ENCODE measurements around the gene XAGE5. TPM values are rescaled to one million over a fixed set of nuclear protein-coding genes. Genes with fewer than 3 reads are reported as not detected.
"Not testable (repeated sequence)": the region's sequence is repeated elsewhere in the genome, so short reads cannot be mapped to it uniquely, and the experiment has no call there.

Gene XAGE5
- total and polyA plus RNA-seq, 2 experiments from 2014 or later, result not detected

DNA sequence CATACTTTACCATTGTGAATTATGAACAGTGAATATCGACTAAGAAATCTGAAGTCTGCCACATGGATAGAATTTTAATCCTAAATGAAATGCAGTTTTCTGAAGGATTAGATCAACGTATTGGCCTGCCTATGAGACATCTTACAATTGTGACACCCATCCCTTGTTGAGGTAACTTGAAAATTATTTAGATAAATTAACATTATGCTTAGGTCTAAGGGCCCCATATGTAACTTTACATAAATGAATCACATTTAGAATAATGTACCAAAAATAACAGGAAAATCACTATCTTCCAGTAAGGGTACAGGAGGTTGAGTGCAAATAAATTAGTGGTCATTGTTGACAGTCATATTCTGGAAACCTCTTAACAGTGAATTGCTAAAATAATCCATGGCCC, 13.5 kb downstream of the XAGE5 start:
- no peak for TF ChIP-seq CTCF (IDR thresholded peaks at IDR 0.05; ENCODE audit: low read depth, low read length)
- no peaks in the 10 kb centered on the region for H3K4me1 ChIP-seq (ENCODE audit: low read depth)
- no peak overlapping the region for H3K27ac ChIP-seq
- no peaks in the 10 kb centered on the region for H3K27me3 ChIP-seq
- DNase-seq (ENCODE audit: low read depth in 1 of 2, low spot score in 1 of 2), result no peak
- H3K9me3 ChIP-seq (ENCODE audit: low read depth), result no peaks in the 10 kb centered on the region
- H3K36me3 ChIP-seq, result no peaks in the 10 kb centered on the region
- H3K4me3 ChIP-seq, result no peak overlapping the region

- Histone ChIP-seq H3K27ac (no peak overlapping the region), H3K36me3 (no peaks in the 10 kb centered on the region)
Observed at GRCh38 chrX:52830551-52830950, 19.5 kb downstream of the XAGE5 start.

DNA sequence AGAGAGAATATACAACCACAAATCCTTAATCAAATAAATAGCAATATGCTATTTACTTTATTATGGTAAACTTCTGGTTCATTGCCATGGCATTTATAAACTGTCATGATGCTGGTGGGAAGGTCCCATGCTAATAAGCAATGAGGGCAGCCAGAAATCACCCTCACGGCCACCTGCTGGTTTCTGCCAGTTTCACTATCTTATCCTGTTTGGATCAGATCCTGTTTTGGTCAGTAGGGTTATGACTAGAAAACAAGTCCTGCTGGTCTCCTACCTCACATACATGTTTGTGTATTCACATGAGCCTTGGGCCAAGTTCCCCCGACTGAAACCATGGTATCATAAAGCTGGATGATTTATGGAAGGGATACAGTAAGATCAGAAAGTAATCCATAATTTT, 28.1 kb downstream of the XAGE5 start:
- no peak overlapping the region for H3K27ac ChIP-seq
- no peaks in the 10 kb centered on the region for H3K27me3 ChIP-seq
- no peak overlapping the region for H3K4me3 ChIP-seq
- no peak for TF ChIP-seq CTCF (IDR thresholded peaks at IDR 0.05; ENCODE audit: low read depth, low read length)
- H3K9me3 ChIP-seq (ENCODE audit: low read depth), result no peaks in the 10 kb centered on the region
- H3K4me1 ChIP-seq (ENCODE audit: low read depth), result no peaks in the 10 kb centered on the region
- no peaks in the 10 kb centered on the region for H3K36me3 ChIP-seq
- no peak for DNase-seq (ENCODE audit: low read depth in 1 of 2, low spot score in 1 of 2)

More at GRCh38 chrX:52830551-52830950, 19.5 kb downstream of the XAGE5 start:
- no peak overlapping the region for H3K4me3 ChIP-seq
- H3K4me1 ChIP-seq (ENCODE audit: low read depth), result no peaks in the 10 kb centered on the region
- no peak for TF ChIP-seq CTCF (IDR thresholded peaks at IDR 0.05; ENCODE audit: low read depth, low read length)
- no peaks in the 10 kb centered on the region for H3K27me3 ChIP-seq
- DNase-seq (ENCODE audit: low read depth in 1 of 2, low spot score in 1 of 2), result no peak
- no peaks in the 10 kb centered on the region for H3K9me3 ChIP-seq (ENCODE audit: low read depth)

DNA sequence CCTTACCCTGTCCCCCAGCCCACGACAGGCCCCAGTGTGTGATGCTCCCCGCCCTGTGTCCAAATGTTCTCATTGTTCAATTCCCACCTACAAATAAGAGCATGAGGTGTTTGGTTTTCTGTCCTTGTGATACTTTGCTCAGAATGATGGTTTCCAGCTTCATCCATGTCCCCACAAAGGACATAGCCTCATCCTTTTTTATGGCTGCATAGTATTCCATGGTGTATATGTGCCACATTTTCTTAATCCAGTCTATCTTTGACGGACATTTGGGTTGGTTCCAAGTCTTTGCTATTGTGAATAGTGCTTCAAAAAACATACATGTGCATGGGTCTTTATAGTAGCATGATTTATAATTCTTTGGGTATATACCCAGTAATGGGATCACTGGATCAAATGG, 32.5 kb downstream of the XAGE5 start:
- H3K9me3 ChIP-seq (ENCODE audit: low read depth); H3K4me3 ChIP-seq; DNase-seq (ENCODE audit: low read depth in 1 of 2, low spot score in 1 of 2); H3K27me3 ChIP-seq; H3K27ac ChIP-seq; H3K36me3 ChIP-seq; H3K4me1 ChIP-seq (ENCODE audit: low read depth): not testable (repeated sequence)

DNA sequence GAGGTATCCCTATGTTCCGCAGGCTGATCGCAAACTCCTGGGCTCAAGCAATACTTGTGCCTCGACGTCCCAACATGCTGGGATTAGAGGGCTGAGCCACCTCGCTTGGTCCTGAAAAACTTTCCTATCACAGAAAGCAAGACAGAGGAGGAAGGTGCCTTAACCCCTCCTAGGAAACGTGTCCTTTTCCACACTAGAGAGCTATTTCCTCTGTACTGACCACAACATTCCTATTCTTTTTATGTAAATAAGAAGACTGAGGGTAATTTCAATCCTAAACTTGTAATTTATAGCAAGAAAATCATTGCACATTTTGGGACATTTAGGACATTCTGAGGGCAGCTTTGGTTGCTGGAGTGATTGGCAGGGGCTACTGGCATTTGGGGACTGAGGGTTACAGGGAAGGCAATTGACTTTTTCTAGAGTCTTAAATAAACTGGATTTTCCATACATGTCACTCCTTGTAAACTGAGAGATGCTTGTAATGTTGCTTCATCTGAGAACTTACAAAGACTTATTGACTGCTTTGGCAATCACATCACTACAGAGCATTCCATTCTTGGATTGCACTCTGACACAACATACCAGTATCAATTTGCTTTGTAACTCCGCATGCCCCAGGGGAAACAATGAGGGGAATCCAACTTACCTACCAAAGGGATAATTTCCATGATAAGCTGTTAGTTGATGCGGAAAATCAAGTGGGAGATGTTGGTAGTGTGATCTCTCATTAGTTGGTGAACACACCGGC, 41.2 kb downstream of the XAGE5 start:
- no peak overlapping the region for H3K4me3 ChIP-seq
- H3K4me1 ChIP-seq (ENCODE audit: low read depth), result no peaks in the 10 kb centered on the region
- no peaks in the 10 kb centered on the region for H3K36me3 ChIP-seq
- DNase-seq (ENCODE audit: low read depth in 1 of 2, low spot score in 1 of 2), result no peak
- no peak overlapping the region for H3K27ac ChIP-seq
- H3K27me3 ChIP-seq, result no peaks in the 10 kb centered on the region
- no peaks in the 10 kb centered on the region for H3K9me3 ChIP-seq (ENCODE audit: low read depth)
- TF ChIP-seq CTCF (IDR thresholded peaks at IDR 0.05; ENCODE audit: low read depth, low read length), result no peak

GRCh38 chrX:52856991-52857525, 46.0 kb downstream of the XAGE5 start:
- DNase-seq (ENCODE audit: low read depth in 1 of 2, low spot score in 1 of 2); H3K4me3 ChIP-seq; H3K27ac ChIP-seq; H3K36me3 ChIP-seq; H3K4me1 ChIP-seq (ENCODE audit: low read depth); H3K27me3 ChIP-seq; H3K9me3 ChIP-seq (ENCODE audit: low read depth): not testable (repeated sequence)

Measured in cardiac muscle cell (in vitro differentiated cells and primary cell).